Effector CD4-positive, alpha-beta T cell (primary cell): ENCODE measurements around the gene GTF2IRD1.
"Not testable (repeated sequence)": the region's sequence is repeated elsewhere in the genome, so short reads cannot be mapped to it uniquely, and the experiment has no call there.

Source experiments
- DNase-seq: peaks from one replicate; pipeline ENCODE4 v3.0.0-alpha.2; 2020

The GTF2IRD1 gene

DNA sequence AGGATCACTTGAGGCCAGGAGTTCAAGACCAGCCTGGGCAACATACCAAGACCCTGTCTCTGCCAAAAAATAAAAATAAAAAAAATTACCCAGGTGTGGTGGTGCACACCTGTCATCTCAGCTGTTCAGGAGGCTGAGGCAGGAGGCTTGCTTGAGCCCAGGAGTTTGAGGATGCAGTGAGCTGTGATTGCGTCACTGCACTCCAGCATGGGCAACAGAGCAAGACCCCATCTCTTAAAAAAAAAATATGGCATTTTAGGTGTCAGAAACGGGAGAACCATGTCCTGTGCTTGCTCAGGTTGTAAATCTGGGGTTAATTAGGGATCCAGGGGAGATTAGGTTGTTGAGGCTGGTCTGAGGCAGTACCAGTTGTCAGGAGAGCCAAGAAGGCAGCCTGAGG is 64.9 kb downstream of the GTF2IRD1 start:
- DNase-seq, result no peak

DNA sequence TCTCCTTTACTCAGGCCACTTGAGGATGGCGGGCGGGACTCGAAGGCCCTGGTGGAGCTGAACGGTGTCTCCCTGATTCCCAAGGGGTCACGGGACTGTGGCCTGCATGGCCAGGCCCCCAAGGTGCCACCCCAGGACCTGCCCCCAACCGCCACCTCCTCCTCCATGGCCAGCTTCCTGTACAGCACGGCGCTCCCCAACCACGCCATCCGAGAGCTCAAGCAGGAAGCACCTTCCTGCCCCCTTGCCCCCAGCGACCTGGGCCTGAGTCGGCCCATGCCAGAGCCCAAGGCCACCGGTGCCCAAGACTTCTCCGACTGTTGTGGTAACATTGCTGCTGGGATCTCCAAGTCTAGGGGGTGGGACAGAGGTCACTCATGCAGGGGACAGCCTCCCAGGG is 65.7 kb downstream of the GTF2IRD1 start:
- DNase-seq, result no peak

DNA sequence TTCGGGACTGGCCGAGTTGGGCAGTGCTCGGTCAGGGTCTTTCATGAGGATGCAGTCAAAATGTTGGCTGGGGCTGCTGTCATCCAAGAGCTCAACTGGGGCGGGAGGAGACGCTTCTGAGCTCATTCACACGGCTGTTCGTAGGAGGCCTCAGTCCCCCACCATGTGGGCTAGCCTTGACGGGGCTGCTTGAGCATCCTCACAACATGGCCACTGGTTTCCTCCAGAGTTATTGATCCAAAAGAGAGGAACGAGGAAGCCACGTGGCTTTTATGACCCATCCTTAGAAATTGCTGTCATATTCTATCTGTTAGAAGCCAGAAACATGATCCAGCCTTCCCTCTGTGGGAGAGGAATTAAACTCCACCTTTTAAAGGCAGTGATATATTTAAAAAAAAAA is 68.1 kb downstream of the GTF2IRD1 start:
- DNase-seq, result no peak

DNA sequence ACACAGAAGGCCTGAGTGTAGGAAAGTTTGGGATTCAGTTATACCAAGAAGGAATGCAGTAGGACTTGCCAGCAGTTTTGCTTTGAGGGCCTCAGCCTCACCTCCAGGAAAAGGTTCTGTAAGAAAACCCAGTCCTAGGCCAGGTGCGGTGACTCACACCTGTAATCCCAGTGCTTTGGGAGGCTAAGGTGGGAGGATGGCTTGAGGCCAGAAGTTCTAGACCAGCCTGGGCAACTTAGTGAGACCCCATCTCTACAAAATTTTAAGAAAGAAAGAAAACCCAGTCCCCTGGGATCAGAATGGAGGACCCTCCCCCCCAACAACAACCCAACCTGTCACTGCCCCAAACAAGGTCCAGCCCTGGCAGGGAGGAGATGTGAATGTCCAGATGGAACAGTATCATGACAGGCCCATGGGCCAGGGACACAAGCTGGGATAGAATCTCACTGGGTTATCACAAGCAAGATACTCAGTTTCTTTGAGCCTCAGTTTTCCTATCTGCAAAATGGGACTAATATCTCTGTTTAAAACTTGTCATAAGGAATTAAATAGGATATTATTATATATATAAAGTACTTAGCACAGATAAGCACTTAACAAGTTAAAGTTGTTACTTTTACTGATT is 68.7 kb downstream of the GTF2IRD1 start:
- no peak for DNase-seq

DNA sequence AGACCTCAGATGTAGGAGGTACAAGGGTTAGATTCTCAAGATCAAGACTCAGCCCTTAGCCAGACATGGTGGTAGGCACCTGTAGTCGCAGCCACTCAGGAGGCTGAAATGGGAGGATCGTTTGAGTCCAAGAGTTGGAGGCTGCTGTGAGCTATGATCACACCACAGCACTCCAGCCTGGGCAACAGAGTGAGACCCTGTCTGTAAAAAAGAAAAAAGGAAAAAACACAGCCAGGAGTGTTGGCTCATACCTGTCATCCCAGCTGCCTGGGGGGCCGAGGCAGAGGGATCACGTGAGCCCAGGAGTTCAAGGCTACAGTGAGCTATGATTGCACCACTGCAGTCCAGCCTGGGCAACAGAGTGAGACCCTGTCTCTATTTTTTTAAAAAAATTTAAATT is 69.3 kb downstream of the GTF2IRD1 start:
- DNase-seq, result no peak

DNA sequence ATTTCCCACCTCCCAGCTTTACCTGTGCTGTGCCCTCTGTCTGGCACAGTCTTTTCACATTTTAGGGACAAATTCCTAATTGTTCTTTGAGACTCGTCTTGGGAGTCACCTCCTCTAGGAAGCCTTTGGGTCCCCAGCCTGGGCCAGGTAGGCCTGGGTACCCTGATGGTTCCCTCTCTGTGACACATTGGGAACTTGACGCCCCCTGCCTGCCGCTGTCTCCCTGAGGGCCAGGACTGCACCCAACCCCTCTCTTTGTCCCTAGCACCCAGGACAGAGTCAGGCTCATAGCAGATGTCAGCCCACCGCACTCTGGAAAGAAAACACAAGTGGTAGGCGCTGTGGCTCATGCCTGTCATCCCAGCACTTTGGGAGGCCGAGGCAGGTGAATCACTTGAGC is 71.4 kb downstream of the GTF2IRD1 start:
- DNase-seq, result no peak

DNA sequence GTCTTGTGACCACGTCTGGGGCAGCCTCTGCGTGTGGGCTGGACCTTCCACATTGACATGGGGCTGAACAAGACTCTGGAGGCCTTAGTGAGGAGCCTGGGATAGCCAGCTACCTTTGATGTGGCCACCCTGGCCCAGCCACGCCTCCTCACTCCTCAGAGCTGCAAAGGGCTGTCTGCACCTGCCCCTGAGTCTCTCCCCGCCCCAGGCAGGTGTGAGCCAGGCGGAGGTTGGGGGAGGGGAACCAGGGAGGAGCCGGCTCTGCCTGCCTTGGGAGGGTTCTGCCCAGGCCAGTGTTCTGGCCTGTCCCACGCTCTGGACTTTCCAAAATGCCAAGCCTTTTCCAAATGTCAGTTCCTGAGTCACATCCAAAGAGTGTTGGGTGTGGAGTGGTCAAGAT is 72.2 kb downstream of the GTF2IRD1 start:
- no peak for DNase-seq

DNA sequence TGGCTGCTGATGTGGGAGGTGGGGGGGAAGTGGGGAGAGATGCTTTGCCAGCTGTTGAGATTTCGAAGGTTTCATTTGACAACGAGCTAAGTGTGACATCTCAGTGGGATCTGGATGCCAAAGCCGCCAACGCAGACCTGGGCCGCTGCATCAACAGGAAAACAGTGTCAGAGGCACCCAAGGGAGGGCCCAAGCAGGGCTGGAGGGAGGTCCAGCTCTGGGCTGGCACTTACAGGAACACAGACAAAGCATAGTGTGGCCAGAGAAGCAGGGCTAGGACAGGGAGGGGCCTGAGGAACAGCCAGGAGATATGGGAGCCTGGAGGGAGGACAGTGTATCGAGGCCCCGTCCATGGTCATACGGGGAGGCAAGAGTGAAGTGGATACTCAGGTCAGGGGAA is 73.1 kb downstream of the GTF2IRD1 start:
- no peak for DNase-seq

DNA sequence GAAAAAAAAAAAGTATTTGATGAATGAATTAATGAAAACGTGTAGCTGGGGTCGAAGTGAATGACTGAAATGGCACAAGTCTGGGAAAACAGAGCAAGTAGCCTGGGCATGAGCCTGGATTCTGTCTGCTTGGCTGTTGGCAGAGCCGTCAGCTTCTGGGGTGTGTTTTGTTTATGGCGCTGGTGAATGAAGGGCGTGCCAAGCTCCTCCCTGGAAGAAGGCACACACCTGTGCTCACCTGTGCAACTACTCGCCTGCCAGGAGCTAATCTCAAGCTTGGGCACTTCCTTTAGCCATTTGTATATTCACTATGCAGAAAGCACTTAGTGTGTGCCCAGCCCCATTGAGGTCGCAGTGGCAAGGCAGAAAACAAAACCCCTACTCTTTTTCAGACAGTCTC is 74.1 kb downstream of the GTF2IRD1 start:
- no peak for DNase-seq

DNA sequence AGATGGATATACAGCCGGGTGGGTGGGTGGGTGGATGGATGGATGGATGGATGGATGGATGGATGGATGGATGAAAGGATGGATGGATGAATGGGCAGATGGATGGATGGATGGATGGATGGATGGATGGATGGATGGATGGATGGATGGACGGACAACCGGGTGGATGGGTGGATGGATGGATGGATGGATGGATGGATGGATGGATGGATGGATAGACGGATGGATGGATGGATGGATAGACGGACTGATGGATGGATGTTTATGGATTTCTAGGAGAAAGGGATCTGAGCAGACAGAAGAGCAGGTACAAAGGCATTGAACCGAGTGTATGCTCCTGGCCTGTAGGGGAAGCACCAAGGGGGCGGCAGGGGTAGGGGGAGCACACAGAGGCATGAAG is 75.1 kb downstream of the GTF2IRD1 start:
- not testable (repeated sequence) for DNase-seq

DNA sequence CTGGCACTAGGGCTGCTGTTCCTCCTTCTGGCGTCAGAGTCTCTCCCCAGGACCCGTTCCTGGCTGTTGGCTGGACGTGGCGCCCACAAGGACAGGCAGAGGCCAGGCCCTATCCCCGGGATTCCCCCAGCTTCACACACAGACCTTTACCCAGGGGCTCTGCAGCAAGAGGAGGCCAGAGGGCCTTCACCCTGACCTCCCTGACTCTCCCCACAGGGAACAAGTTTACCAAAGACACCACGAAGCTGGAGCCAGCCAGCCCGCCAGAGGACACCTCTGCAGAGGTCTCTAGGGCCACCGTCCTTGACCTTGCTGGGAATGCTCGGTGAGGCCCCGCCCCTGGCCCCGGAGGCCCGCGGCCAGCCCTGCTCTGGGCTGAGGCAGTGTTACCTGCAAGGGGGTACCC is 82.2 kb downstream of the GTF2IRD1 start:
- DNase-seq, result no peak

DNA sequence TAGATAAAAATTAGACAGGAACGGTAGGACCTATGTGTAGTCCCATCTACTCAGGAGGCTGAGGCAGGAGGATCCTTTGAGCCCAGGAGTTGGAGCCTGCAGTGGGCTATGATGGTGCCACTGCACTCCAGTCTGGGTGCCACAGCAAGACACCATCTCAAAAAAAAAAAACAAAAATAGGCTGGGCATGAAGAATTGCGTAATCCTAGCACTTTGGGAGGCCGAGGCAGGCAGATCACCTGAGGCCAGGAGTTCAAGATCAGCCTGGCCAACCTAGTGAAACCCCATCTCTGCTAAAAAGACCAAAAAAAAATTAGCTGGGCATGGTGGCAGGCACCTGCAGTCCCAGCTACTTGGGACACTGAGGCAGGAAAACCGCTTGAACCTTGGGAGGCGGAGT is 88.2 kb downstream of the GTF2IRD1 start:
- not testable (repeated sequence) for DNase-seq

DNA sequence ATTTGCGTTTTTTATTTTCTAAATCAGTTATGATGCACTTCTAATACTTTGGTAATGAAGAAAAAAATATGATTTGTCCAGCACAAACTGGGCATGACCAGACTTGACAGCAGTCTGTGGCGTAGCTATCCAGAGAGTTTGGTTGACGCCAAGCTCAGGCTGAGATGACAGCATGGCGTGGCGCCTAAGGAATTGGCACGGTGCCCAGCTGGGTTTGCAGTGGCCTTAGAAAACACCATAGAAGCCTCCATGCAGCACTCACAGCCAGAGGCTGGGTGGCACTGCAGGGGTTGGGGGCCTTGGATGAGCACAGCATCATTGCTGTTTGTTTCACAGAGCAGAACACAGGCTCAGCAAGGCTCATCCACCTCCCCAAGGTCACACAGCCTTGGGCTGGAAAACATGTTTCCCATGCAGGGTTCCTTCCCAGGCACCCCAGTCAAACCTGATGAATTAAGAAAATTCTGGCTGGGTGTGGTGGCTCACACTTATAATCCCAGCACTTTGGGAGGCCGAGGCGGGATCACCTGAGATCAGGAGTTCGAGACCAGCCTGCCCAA is 88.9 kb downstream of the GTF2IRD1 start:
- no peak for DNase-seq

DNA sequence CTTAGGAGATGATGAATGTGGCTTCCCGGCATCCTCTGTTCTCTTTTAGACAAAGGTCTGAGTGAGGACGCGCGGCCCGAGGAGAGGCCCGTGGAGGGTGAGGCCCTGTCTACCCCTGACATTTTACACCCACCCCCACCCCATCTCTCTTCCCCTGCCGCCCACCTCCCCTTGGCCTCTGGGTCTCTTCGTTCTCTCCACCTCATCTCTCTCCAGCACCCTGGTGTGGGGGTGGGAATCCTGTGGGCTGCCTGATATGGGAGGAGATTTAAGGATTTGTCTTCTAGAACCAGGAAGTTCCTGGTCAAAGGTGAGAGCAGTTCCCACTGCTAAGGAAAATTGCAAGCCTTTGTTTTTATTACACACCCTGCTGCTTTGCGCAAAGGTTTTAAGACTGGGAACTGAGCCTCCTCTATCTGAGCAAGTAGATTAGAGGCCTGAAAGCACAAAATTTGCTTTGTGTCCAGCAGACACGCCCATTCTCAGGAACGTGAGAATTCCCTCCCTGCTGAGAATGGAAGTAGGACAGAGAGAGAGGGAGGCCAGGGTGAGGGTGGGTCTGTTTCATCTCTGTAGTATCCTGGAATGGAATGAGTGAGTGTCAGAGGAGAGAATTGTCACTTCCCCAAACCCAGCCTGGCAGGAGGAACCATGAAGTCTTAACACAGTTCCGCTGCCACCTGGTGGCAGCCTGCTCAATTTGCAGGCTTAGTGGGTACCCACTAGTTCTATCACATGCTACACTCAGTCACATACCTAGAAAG is 91.2 kb downstream of the GTF2IRD1 start:
- DNase-seq, result no peak

DNA sequence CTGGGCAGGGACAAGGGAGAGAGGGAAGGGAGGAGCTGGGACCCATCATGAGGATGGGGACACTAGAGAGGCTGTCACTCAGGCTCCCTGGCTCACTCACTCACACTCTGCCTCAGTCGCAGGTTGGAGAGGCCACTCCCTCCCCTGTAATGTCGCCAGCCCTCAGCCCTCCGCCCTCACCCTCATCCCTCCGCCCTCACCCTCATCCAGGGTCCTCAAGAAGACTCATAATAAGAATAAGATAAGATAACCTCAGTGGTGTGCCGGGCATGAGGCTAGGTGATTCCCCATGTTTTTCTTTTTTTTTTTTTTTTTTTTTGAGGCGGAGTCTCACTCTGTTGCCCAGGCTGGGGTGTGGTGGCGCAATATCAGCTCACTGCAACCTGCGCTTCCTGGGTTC is 92.2 kb downstream of the GTF2IRD1 start:
- no peak for DNase-seq

DNA sequence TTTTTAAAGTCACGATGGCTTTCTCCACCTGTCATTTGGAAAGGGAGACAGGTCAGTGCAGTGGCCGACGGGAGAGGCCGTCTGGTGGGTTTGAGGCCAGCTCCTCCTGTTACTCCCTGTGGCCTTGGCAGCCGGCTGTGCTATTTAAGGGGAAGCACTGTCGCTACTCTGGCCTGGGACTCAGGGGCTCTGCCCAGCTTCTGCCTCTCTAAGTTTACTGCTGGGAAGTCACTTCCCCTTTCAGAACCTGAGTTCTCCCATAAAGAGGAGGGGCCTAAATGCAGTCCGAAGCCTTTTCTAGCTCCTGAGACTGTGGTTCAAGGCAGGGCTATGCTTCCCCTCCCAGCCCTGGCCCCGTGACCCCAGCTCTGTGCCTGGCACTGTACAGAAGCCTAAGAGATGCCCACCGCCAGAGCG is 99.9 kb downstream of the GTF2IRD1 start:
- not testable (repeated sequence) for DNase-seq

DNA sequence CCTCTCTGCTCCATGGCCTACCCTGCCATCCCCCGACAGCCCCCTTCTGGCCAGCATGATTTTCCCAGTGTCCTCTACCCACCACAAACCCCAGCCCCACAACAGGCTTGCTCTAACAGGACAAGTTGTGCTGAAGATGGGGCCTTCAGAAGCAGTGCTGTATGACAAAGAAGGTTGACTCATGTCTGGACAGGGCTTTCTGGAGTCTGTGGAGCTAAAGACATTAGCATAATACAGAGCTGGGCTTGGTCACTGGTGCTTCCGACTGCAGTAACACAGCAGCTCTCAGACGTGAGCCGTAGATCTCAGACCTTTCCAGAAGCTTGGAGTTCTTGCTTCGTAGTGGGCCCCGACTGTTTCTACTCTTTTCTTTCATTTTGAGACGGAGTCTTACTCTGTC is 100.5 kb downstream of the GTF2IRD1 start:
- DNase-seq, result no peak

DNA sequence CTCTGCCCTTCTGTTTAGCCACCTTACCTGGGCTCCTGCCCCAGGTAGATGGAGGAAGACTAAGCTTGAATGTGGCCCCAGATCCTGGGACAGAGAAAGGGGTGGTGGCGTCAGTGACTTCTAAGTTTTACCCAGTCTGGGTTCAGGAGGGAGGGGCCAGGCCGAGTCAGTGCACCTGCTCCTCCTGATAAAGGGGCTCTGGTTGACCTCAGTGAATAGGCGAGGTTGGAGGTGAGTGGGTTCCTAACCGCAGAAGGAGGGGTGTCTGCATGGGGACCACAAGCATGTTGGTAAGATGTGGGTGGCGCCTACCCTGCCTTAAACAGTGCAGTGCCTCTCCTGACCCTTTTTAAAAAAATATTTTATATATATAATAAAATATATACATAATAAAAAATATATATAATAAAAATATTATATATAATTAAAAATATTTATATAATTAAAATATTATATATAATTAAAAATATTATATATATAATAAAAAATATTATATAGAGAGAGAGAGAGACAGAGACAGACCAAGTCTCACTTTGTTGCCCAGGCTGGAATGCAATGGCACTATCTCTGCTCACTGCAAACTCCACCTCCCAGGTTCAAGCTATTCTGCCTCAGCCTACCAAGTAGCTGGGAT is 106.5 kb downstream of the GTF2IRD1 start:
- no peak for DNase-seq

DNA sequence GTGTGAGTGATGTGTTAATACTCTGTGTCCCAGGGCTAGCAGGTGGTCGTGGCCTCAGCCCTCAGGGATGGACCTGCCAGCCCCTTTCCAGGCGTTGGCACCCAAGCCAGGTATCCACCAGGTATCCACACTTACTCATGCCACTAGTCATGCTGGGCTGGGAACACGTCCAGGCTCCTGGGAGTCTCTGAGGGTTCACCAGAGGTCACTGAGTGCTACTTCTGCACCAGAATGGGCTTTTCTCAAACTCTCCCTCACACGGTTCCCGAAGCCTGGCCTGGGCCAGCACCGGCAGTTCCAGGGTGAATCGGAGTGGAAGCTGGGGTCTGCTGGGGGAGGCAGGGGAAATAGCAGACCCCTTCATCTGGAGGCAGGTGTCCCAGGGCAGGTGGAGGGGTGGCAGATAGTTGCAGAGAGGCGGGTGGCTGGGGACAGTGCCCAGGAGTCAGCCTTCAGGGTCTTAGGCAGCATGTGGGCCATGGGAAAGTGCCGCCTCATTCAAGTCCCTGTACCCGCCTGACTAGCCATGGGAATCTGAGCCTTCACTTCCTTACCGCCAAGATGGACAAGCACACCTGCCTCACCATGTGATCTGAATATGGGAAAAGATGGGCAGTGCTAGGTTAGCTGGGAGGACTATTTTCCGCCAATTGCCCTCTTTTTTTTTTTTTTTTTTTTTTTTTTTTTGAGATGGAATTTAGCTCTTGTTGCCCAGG is 108.3 kb downstream of the GTF2IRD1 start:
- no peak for DNase-seq

DNA sequence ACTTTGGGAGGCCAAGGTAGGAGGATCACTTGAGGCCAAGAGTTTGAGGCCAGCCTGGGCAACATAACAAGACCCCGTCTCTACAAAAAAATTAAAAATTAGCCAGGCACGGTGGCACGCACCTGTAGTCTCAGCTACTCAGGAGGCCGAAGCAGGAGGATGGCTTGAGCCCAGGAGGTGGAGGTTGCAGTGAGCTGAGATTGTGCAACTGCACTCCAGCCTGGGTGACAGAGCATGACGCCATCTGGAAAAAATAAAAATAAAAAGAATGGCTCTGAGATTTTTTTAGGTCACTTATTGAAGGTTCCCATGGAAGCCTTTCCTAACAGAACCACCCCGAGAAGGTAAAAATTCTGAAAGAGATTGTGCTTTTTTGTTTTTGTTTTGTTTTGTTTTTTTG is 109.9 kb downstream of the GTF2IRD1 start:
- DNase-seq, result not testable (repeated sequence)

DNA sequence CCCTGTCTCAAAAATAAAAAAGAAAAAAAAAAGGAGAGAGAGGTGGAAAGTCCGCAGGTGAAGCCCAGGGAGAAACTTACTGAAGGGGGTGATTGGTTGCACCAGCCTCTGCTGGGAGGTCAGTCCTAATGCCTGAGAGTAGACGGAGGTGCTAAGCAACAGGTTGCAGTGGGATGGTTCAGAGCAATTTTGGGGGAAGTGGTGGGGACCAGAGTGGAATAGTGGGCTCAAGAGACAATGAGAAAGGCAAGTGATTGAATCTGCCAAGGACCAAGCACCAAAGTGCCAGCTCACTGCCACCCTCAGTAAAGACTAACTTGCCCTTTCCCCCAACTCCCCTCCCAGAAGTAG is 113.6 kb downstream of the GTF2IRD1 start:
- no peak for DNase-seq

DNA sequence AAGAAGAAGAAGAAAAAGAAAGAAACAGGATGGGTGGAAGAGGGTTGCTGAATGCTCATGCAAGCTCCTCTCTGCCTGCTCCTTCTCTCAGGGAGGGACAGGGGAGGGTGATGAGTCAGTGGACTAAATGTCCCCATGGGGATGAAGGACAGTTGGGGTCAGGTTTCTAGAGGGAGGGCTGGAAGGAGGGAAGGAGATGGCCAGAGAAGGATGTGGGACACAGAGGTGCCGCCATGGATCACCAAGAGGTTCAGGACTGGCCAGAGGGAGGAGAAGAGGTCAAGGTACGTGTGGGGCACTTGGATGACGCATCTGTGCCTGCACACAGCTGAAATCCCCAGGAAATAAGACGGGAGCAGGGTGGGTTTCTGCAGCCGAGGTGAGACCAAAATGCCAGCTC is 115.0 kb downstream of the GTF2IRD1 start:
- no peak for DNase-seq

DNA sequence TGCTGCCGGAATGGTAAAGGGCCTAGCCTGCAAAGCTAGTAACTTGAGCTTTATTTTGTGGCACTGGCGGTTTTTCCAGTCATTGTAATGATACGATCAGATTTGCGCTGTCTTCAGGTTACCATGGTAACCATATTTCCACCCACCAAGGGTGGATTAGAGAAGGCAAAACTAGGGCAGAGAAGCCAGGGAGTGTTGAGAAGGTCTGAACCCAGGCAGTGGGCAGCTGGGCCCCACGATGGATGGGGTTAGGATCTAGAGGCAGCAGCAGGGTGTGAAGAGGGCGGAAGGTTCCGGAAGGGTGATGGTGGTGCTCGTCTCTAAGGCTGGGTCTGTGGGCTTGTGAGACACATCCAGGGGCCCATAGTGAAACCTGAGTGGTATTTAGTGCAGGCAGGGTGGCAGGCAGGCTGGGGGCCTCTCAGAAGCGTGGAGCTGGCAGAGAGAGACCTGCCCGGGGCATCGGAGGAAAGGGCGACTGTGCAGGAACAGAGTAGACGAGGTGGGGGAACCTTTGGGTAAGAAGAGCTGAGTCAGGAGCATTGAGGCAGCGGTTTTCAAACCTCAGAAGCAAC is 115.9 kb downstream of the GTF2IRD1 start:
- DNase-seq, result no peak
